ENCODE measurements around the gene DCDC2C.
A peak's percentile ranks its signal among the peaks of the same experiment; 100 is the strongest.

Gene DCDC2C

GRCh38 chr2:3745920-3746319, 42.5 kb downstream of the DCDC2C start:
- DNase-seq = no peak

GRCh38 chr2:3747032-3747654, 43.8 kb downstream of the DCDC2C start:
- DNase-seq = no peak

- no peak for DNase-seq
These were observed 44.5 kb downstream of the DCDC2C start for GRCh38 chr2:3747826-3748225.

- no peak for DNase-seq
These were observed 45.8 kb downstream of the DCDC2C start for GRCh38 chr2:3749201-3749600.

- DNase-seq = no peak
These were observed 47.9 kb downstream of the DCDC2C start for GRCh38 chr2:3751251-3751650.

GRCh38 chr2:3751806-3752205, 48.4 kb downstream of the DCDC2C start:
- DNase-seq = no peak

GRCh38 chr2:3752376-3752775, 49.0 kb downstream of the DCDC2C start:
- no peak for DNase-seq

GRCh38 chr2:3753561-3753960, 50.2 kb downstream of the DCDC2C start:
- no peak for DNase-seq

GRCh38 chr2:3754280-3754679, 50.9 kb downstream of the DCDC2C start:
- DNase-seq = no peak

- DNase-seq = no peak
These were observed 51.4 kb downstream of the DCDC2C start for GRCh38 chr2:3754795-3755194.

GRCh38 chr2:3755277-3755676, 51.9 kb downstream of the DCDC2C start:
- DNase-seq = no peak

- DNase-seq = no peak
These were observed 52.9 kb downstream of the DCDC2C start for GRCh38 chr2:3756306-3756705.

GRCh38 chr2:3758906-3759305, 55.5 kb downstream of the DCDC2C start:
- no peak for DNase-seq

GRCh38 chr2:3759331-3759730, 56.0 kb downstream of the DCDC2C start:
- DNase-seq = peak; percentile 89

GRCh38 chr2:3759761-3760160, 56.4 kb downstream of the DCDC2C start:
- DNase-seq = no peak

GRCh38 chr2:3761272-3761671, 57.9 kb downstream of the DCDC2C start:
- DNase-seq = no peak

GRCh38 chr2:3762771-3763447, 59.5 kb downstream of the DCDC2C start:
- no peak for DNase-seq

GRCh38 chr2:3766824-3767223, 63.4 kb downstream of the DCDC2C start:
- DNase-seq = no peak

- no peak for DNase-seq
These were observed 65.8 kb downstream of the DCDC2C start for GRCh38 chr2:3768960-3769765.

- DNase-seq = no peak
These were observed 66.4 kb downstream of the DCDC2C start for GRCh38 chr2:3769766-3770165.

GRCh38 chr2:3770724-3771415, 67.5 kb downstream of the DCDC2C start:
- DNase-seq = no peak

- DNase-seq = no peak
These were observed 68.2 kb downstream of the DCDC2C start for GRCh38 chr2:3771576-3771975.

GRCh38 chr2:3774336-3774735, 71.0 kb downstream of the DCDC2C start:
- no peak for DNase-seq

Measured in fibroblast of skin of back (primary cell).